PFSK-1 (cell line): ENCODE measurements around the gene TEX22.

Source experiments
- FOXP2 ChIP-seq: optimal IDR thresholded peaks from 2 replicates; pipeline ENCODE3; 2011; ENCODE audit warnings: borderline replicate concordance, control low read depth, inconsistent platforms; ENCODE audit not compliant: insufficient read depth; ENCODE audit errors: extremely low read length, extremely low read depth
- POLR2AphosphoS5 ChIP-seq: IDR thresholded peaks from 2 replicates; pipeline ENCODE4 v1.6.1; 2012; ENCODE audit warnings: low read depth, mild to moderate bottlenecking, control low read depth, low read length, moderate library complexity
- SIN3A ChIP-seq: IDR thresholded peaks from 2 replicates; pipeline ENCODE4 v1.6.1; 2012; ENCODE audit warnings: mild to moderate bottlenecking, low read length, moderate library complexity, borderline replicate concordance; ENCODE audit not compliant: insufficient read depth
- TAF1 ChIP-seq: IDR thresholded peaks from 2 replicates; pipeline ENCODE4 v1.6.1; 2012; ENCODE audit warnings: low read length, control low read depth, borderline replicate concordance; ENCODE audit not compliant: insufficient read depth
- TF ChIP-seq, protein P1 (sequence below), 2 experiments: IDR thresholded peaks; 2 replicates each; pipeline versions ENCODE4 v1.6.1 to v1.8.0; 2011 to 2012; ENCODE audit warnings: low read depth in 2 of 2, low read length in 2 of 2, control low read depth in 1 of 2, inconsistent platforms in 1 of 2, mild to moderate bottlenecking in 1 of 2, moderate library complexity in 1 of 2; ENCODE audit not compliant: insufficient read depth in 1 of 2

The TEX22 gene

DNA sequence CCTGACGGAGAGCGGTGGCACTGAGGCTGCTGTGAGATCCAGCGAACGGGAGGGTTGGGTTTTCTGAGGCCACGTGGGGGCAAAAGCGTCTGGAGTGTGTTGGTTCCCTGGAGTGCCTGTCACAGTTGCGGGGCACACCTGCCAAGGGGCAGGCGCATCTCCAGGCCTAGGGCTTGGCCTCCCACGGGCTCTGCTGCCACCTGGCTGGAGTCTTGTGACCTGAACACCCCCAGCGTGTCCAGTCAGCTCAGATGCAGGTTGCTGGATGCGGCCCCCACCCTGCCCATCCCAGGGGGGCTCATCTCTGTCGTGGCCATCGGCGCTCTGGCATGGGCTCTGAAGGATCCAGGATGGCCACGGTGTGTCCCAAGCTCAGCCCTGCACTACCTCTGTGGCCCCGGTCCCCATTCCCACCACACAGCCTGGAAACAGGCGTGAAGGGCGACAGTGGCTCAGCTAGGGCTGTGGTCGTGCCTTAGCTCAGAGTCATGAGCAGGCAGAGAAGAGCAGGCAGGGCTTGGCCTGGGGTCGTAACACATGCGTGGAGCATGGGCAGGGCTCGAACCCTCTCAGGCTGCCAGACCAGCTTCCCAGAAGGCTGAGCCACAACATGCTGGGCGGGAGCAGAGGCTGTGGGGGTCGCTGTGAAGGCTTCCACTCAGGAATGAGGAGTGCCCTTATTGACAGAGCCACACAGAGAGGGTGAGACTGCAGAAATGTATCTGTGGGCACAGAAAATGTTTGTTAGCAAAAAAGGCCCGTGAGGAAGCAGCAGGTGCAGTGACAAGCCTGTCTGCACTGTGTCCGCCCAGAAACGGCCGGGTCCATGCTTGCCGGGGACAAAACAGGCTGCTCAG is 52.8 kb downstream of the TEX22 start:
- TF ChIP-seq SIN3A (no peak), TAF1 (no peak), POLR2AphosphoS5 (no peak), FOXP2 (no peak)
- TF ChIP-seq, protein P1, sequence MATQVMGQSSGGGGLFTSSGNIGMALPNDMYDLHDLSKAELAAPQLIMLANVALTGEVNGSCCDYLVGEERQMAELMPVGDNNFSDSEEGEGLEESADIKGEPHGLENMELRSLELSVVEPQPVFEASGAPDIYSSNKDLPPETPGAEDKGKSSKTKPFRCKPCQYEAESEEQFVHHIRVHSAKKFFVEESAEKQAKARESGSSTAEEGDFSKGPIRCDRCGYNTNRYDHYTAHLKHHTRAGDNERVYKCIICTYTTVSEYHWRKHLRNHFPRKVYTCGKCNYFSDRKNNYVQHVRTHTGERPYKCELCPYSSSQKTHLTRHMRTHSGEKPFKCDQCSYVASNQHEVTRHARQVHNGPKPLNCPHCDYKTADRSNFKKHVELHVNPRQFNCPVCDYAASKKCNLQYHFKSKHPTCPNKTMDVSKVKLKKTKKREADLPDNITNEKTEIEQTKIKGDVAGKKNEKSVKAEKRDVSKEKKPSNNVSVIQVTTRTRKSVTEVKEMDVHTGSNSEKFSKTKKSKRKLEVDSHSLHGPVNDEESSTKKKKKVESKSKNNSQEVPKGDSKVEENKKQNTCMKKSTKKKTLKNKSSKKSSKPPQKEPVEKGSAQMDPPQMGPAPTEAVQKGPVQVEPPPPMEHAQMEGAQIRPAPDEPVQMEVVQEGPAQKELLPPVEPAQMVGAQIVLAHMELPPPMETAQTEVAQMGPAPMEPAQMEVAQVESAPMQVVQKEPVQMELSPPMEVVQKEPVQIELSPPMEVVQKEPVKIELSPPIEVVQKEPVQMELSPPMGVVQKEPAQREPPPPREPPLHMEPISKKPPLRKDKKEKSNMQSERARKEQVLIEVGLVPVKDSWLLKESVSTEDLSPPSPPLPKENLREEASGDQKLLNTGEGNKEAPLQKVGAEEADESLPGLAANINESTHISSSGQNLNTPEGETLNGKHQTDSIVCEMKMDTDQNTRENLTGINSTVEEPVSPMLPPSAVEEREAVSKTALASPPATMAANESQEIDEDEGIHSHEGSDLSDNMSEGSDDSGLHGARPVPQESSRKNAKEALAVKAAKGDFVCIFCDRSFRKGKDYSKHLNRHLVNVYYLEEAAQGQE (IDR thresholded peaks at IDR 0.05; ENCODE audit: insufficient read depth in 1 of 2, low read depth in 2 of 2, low read length in 2 of 2) = no peak

DNA sequence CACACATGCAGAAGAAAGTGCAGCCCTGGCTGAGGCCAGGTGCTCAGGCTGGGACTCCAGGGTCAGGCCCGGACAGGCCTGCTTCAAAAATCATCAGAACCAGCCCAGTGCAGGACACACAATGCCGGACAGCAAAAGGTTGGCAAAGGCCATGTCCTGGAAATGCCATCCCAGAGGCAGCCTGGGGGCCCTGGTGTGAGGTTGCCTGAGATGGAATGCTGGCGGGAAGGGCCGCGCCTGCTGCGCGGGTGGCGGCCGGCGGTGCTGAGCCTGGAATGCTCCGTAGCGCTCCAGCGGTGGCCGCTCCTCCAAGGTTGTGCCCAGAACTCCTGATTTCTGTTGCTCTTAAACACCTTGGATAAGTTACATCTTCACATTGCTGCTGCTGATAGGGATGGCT is 54.6 kb downstream of the TEX22 start:
- TF ChIP-seq POLR2AphosphoS5 (no peak), SIN3A (no peak)

GRCh38 chr14:105453847-105454246 is 55.5 kb downstream of the TEX22 start:
- TF ChIP-seq SIN3A = no peak
- TF ChIP-seq FOXP2 = no peak
- TF ChIP-seq, protein P1 (IDR thresholded peaks at IDR 0.05; ENCODE audit: insufficient read depth in 1 of 2, low read depth in 2 of 2, low read length in 2 of 2) = no peak
- TF ChIP-seq POLR2AphosphoS5 = no peak
- no peak for TF ChIP-seq TAF1

DNA sequence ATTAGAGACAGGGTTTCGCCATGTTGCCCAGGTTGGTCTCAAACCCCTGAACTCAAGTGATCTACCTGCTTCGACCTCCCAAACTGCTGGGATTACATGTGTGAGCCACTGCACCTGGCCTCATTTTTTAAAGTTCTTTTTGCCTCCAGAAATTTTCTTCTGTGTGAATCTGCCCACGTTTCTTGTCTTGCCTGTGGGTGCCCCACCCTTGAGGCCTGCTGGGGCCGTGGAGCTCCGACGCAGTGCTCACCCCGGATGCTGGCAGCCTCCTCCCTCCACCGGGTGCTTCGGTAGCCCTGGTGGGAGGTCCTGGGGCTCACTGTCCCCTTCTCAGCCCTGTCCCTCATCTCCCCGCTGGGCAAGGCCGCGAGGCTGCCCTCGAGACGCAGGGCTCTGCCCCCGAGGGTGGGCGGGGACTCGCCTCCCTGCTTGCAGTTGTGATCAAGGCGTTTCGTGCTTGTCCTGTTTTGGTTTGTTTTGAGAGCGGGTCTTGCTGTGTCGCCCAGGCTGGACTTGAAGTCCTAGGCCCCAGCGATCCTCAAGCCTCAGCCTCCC is 56.8 kb downstream of the TEX22 start:
- TF ChIP-seq FOXP2 = no peak
- TF ChIP-seq TAF1 = no peak
- no peak for TF ChIP-seq POLR2AphosphoS5
- TF ChIP-seq, protein P1 (IDR thresholded peaks at IDR 0.05; ENCODE audit: insufficient read depth in 1 of 2, low read depth in 2 of 2, low read length in 2 of 2) = no peak
- no peak for TF ChIP-seq SIN3A

- TF ChIP-seq, protein P1 (IDR thresholded peaks at IDR 0.05; ENCODE audit: insufficient read depth in 1 of 2, low read depth in 2 of 2, low read length in 2 of 2) = no peak
- TF ChIP-seq TAF1 (no peak), POLR2AphosphoS5 (no peak), FOXP2 (no peak), SIN3A (no peak)
These were observed 57.7 kb downstream of the TEX22 start for GRCh38 chr14:105455766-105456660.
